HFFc6 (cell line): Measurements from ENCODE around the gene ARID5A. TPM values are rescaled to one million over a fixed set of nuclear protein-coding genes. Genes with fewer than 3 reads are reported as not detected.

ENCODE experiments used
- DNase-seq: peaks from one replicate; pipeline ENCODE4 v3.0.0-alpha.2; 2018
- H3K27ac Mint-ChIP-seq: 2 replicates; pipeline ENCODE4 v1.8.0; 2020; ENCODE audit warnings: mild to moderate bottlenecking, mixed read lengths
- H3K27me3 Mint-ChIP-seq: 2 replicates; pipeline ENCODE4 v1.8.0; 2021; ENCODE audit warnings: mild to moderate bottlenecking, moderate library complexity, mixed read lengths; ENCODE audit not compliant: insufficient read depth
- H3K36me3 Mint-ChIP-seq: 2 replicates; pipeline ENCODE4 v1.8.0; 2021; ENCODE audit warnings: low read depth, mixed read lengths
- H3K4me1 Mint-ChIP-seq: 2 replicates; pipeline ENCODE4 v1.8.0; 2020; ENCODE audit warnings: low read depth, mixed read lengths
- H3K4me3 Mint-ChIP-seq: 2 replicates; pipeline ENCODE4 v1.8.0; 2020; ENCODE audit warnings: mild to moderate bottlenecking, moderate library complexity, mixed read lengths
- H3K9me3 Mint-ChIP-seq: 2 replicates; pipeline ENCODE4 v1.8.0; 2020; ENCODE audit warnings: mild to moderate bottlenecking, mixed read lengths
- CTCF ChIP-seq: fragments of 200-600 bp; sonication (generic); IDR thresholded peaks from 2 replicates; pipeline ENCODE4 v1.5.0; 2021; ENCODE audit warnings: antibody characterized with exemption, mild to moderate bottlenecking
- total RNA-seq, 6 experiments: library from RNA; stranded (reverse); fragmentation: NEBNext Ultra II Directional; extraction: Animal tissue kit (Norgen Biotek cat#: 25700); gene quantifications; 2 replicates in 1 of 6; 3 replicates in 5 of 6; pipeline ENCODE4 v1.2.3, GENCODE V29; 2021

Gene ARID5A
- total RNA-seq, 6 experiments from 2014 or later = 9.6 to 13.6 (median 10.0) TPM

GRCh38 chr2:96584017-96584416 is 47.5 kb downstream of the ARID5A start:
- H3K4me1 Mint-ChIP-seq = peaks cover 22% of the 10 kb centered on the region
- H3K9me3 Mint-ChIP-seq = no peaks in the 10 kb centered on the region
- DNase-seq = peak; percentile 28
- TF ChIP-seq CTCF = no peak
- H3K27me3 Mint-ChIP-seq = no peaks in the 10 kb centered on the region
- H3K36me3 Mint-ChIP-seq = no peaks in the 10 kb centered on the region
- no peak overlapping the region for H3K4me3 Mint-ChIP-seq
- H3K27ac Mint-ChIP-seq = no peak overlapping the region

GRCh38 chr2:96587843-96588242 is 51.3 kb downstream of the ARID5A start:
- Mint-ChIP-seq H3K27me3 (no peaks in the 10 kb centered on the region), H3K4me1 (peaks cover 28% of the 10 kb centered on the region), H3K4me3 (no peak overlapping the region), H3K36me3 (peaks cover 17% of the 10 kb centered on the region), H3K27ac (no peak overlapping the region), H3K9me3 (no peaks in the 10 kb centered on the region)
- TF ChIP-seq CTCF = no peak
- no peak for DNase-seq

- no peak for TF ChIP-seq CTCF
- DNase-seq = no peak
- Mint-ChIP-seq H3K9me3 (no peaks in the 10 kb centered on the region), H3K4me1 (peaks cover 16% of the 10 kb centered on the region; the same call in 1 of the 2 replicates), H3K27me3 (no peaks in the 10 kb centered on the region), H3K27ac (no peak overlapping the region), H3K36me3 (peaks cover 40% of the 10 kb centered on the region), H3K4me3 (no peak overlapping the region)
Measured at GRCh38 chr2:96591054-96591453, 54.5 kb downstream of the ARID5A start.

- DNase-seq = no peak
- H3K27ac Mint-ChIP-seq = no peak overlapping the region
- peaks cover 16% of the 10 kb centered on the region; the same call in 1 of the 2 replicates for H3K4me1 Mint-ChIP-seq
- TF ChIP-seq CTCF = no peak
- H3K4me3 Mint-ChIP-seq = no peak overlapping the region
- no peaks in the 10 kb centered on the region for H3K9me3 Mint-ChIP-seq
- no peaks in the 10 kb centered on the region for H3K27me3 Mint-ChIP-seq
- peaks cover 40% of the 10 kb centered on the region for H3K36me3 Mint-ChIP-seq
Measured at GRCh38 chr2:96591494-96591893, 54.9 kb downstream of the ARID5A start.

- Mint-ChIP-seq H3K36me3 (peaks cover 52% of the 10 kb centered on the region), H3K4me3 (no peak overlapping the region), H3K9me3 (no peaks in the 10 kb centered on the region), H3K27me3 (no peaks in the 10 kb centered on the region), H3K4me1 (peaks cover 6% of the 10 kb centered on the region; the same call in 1 of the 2 replicates), H3K27ac (no peak overlapping the region)
- DNase-seq = no peak
- TF ChIP-seq CTCF = no peak
Measured at GRCh38 chr2:96594282-96594681, 57.7 kb downstream of the ARID5A start.

GRCh38 chr2:96594691-96595152 is 58.2 kb downstream of the ARID5A start:
- H3K27ac Mint-ChIP-seq = no peak overlapping the region
- H3K36me3 Mint-ChIP-seq = peaks cover 48% of the 10 kb centered on the region
- H3K4me1 Mint-ChIP-seq = peaks cover 6% of the 10 kb centered on the region; the same call in 1 of the 2 replicates
- no peak for DNase-seq
- TF ChIP-seq CTCF = no peak
- H3K27me3 Mint-ChIP-seq = no peaks in the 10 kb centered on the region
- H3K9me3 Mint-ChIP-seq = no peaks in the 10 kb centered on the region
- no peak overlapping the region for H3K4me3 Mint-ChIP-seq
